Measurements from ENCODE around the gene C2CD3. TPM values are rescaled to one million over a fixed set of nuclear protein-coding genes. Genes with fewer than 3 reads are reported as not detected.
A peak's percentile ranks its signal among the peaks of the same experiment; 100 is the strongest.

C2CD3 gene
- total and polyA plus RNA-seq, 7 donors: 5.1 to 14.4 (median 9.7) TPM

- H3K27ac ChIP-seq: peak overlapping the region; percentile 96
- no peaks in the 10 kb centered on the region for H3K27me3 ChIP-seq (ENCODE audit: insufficient read depth in 3 of 3, low read length in 2 of 3)
- intact Hi-C loops (cut with DNase I): no loop called here
- TF ChIP-seq CTCF (IDR thresholded peaks at IDR 0.05): no peak
- peak overlapping the region; percentile 47 for H3K4me3 ChIP-seq
- DNase-seq: peak in 1 of 2 donors; percentile 56
- H3K4me1 ChIP-seq: peaks cover 41% of the 10 kb centered on the region
- H3K9me3 ChIP-seq: no peaks in the 10 kb centered on the region
- peaks cover 0 to 12% of the 10 kb centered on the region in 2 donors for H3K36me3 ChIP-seq (ENCODE audit: insufficient read depth in 1 of 2, low read depth in 1 of 2)
- peak; percentile 25 to 60 (median 28) for ATAC-seq
- 27 to 53% (median 31%) methylated on average over 4 of the region's 4 CpGs for WGBS, 3 donors
These were observed 151.6 kb downstream of the C2CD3 start for GRCh38 chr11:74019104-74019738.

- Histone ChIP-seq H3K36me3 (ENCODE audit: insufficient read depth in 1 of 2, low read depth in 1 of 2) (peaks cover 0 to 12% of the 10 kb centered on the region in 2 donors), H3K4me1 (peaks cover 38% of the 10 kb centered on the region), H3K27ac (peak overlapping the region; percentile 96), H3K27me3 (ENCODE audit: insufficient read depth in 3 of 3, low read length in 2 of 3) (no peaks in the 10 kb centered on the region), H3K9me3 (no peaks in the 10 kb centered on the region), H3K4me3 (peak overlapping the region; percentile 47)
- intact Hi-C loops (cut with DNase I): no loop called here
- 19 to 33% (median 19%) methylated on average over 9 of the region's 9 CpGs for WGBS, 3 donors
- no peak for TF ChIP-seq CTCF (IDR thresholded peaks at IDR 0.05)
- ATAC-seq (peak; percentile 91 to 94 (median 93)), DNase-seq (peak; percentile 95 to 98)
These were observed 152.3 kb downstream of the C2CD3 start for GRCh38 chr11:74018331-74019005.

- Histone ChIP-seq H3K36me3 (ENCODE audit: insufficient read depth in 1 of 2, low read depth in 1 of 2) (peaks cover 0 to 6% of the 10 kb centered on the region in 2 donors), H3K4me1 (peaks cover 38% of the 10 kb centered on the region), H3K27me3 (ENCODE audit: insufficient read depth in 3 of 3, low read length in 2 of 3) (no peaks in the 10 kb centered on the region), H3K27ac (peak overlapping the region; percentile 96), H3K4me3 (peak overlapping the region; percentile 47), H3K9me3 (no peaks in the 10 kb centered on the region)
- TF ChIP-seq CTCF (IDR thresholded peaks at IDR 0.05): no peak
- WGBS, 3 donors: 45 to 88% (median 60%) methylated on average over 3 of the region's 3 CpGs
- DNase-seq (no peak), ATAC-seq (no peak)
- intact Hi-C loops (cut with DNase I): no loop called here
These were observed 153.2 kb downstream of the C2CD3 start for GRCh38 chr11:74017631-74018030.

- peaks cover 41% of the 10 kb centered on the region for H3K4me1 ChIP-seq
These were observed 154.7 kb downstream of the C2CD3 start for GRCh38 chr11:74015919-74016684.

More at GRCh38 chr11:74015919-74016684, 154.7 kb downstream of the C2CD3 start:
- Histone ChIP-seq H3K27ac (peak overlapping the region; percentile 16), H3K9me3 (no peaks in the 10 kb centered on the region), H3K27me3 (ENCODE audit: insufficient read depth in 3 of 3, low read length in 2 of 3) (no peaks in the 10 kb centered on the region), H3K4me3 (no peak overlapping the region), H3K36me3 (ENCODE audit: insufficient read depth in 1 of 2, low read depth in 1 of 2) (peaks cover 0 to 5% of the 10 kb centered on the region in 2 donors)
- DNase-seq: no peak
- no peak for TF ChIP-seq CTCF (IDR thresholded peaks at IDR 0.05)
- no peak for ATAC-seq
- 97 to 99% (median 98%) methylated on average over 5 of the region's 5 CpGs for WGBS, 3 donors
- intact Hi-C loops (cut with DNase I): no loop called here
